Suprapubic skin (tissue), 4 donors: ENCODE measurements around the gene SUN3.
A peak's percentile ranks its signal among the peaks of the same experiment; 100 is the strongest.

Experiments
- EP300 ChIP-seq: sonication (generic); formaldehyde crosslinking; IDR thresholded peaks from one replicate; pipeline ENCODE4 v1.6.1; 2017; ENCODE audit warnings: antibody characterized with exemption
- POLR2A ChIP-seq, 2 donors: fragments of 450-650 bp; IDR thresholded peaks; one replicate each; pipeline ENCODE4 v1.6.1; 2017; ENCODE audit warnings: antibody characterized with exemption in 2 of 2, mild to moderate bottlenecking in 2 of 2, moderate library complexity in 2 of 2
- POLR2AphosphoS5 ChIP-seq, 3 donors: sonication (generic); formaldehyde crosslinking; IDR thresholded peaks; one replicate each; pipeline ENCODE4 v1.6.1; 2017; ENCODE audit warnings: antibody characterized with exemption in 3 of 3
- TF ChIP-seq, protein P1 (sequence below), 2 donors: fragments of 200-600 bp in 1 of 2; fragments of 450-650 bp in 1 of 2; sonication (generic) in 1 of 2; IDR thresholded peaks; one replicate each; pipeline ENCODE4 v1.5.1; 2016 to 2019; ENCODE audit warnings: antibody characterized with exemption in 2 of 2, mild to moderate bottlenecking in 1 of 2, moderate library complexity in 1 of 2

DNA sequence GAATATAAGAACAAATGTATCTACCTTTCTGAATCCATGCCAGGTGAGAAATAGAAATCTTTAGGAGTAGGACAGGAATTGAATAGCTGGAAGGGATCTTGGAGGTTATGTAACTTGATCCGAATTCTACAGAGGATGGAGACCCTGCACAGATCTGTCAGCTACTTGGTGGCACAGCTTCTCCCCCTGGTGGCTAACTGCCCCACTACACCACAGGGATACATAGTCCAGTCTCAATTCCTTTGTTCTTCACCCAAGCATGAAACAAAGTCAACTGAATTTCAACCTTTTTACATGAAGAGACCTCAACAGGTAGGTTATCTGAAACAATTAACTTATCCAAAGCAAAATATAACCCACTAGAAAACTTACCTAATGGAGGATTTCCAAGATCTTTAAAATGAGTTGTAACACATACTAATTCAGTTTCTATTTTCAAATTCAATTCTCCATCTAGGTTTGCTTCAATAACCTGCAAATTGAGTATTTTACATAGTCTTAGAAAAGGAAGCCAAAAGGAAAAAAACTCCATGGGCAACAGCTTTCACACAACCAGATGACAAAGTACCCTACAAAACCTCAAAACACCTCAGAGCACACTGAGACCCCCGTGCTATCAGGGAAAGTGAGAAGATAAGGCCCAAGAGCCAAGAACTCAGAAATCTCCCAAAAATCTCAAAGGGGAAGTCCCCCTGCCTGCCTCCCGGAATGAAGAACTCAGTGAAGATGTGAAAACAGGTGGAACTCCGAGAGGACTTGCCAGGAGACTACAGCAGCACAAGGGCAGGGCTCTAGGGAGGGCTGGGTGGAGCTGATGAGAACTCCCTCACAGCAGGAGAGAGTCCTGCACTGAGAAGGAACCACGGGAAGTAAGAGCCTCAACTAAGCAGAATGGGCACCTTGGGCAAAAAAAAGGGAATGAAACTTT, 59.8 kb downstream of the SUN3 start:
- TF ChIP-seq, protein P1, sequence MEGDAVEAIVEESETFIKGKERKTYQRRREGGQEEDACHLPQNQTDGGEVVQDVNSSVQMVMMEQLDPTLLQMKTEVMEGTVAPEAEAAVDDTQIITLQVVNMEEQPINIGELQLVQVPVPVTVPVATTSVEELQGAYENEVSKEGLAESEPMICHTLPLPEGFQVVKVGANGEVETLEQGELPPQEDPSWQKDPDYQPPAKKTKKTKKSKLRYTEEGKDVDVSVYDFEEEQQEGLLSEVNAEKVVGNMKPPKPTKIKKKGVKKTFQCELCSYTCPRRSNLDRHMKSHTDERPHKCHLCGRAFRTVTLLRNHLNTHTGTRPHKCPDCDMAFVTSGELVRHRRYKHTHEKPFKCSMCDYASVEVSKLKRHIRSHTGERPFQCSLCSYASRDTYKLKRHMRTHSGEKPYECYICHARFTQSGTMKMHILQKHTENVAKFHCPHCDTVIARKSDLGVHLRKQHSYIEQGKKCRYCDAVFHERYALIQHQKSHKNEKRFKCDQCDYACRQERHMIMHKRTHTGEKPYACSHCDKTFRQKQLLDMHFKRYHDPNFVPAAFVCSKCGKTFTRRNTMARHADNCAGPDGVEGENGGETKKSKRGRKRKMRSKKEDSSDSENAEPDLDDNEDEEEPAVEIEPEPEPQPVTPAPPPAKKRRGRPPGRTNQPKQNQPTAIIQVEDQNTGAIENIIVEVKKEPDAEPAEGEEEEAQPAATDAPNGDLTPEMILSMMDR (IDR thresholded peaks at IDR 0.05) = peak; percentile 25 to 75
- TF ChIP-seq POLR2AphosphoS5 (IDR thresholded peaks at IDR 0.05) = no peak
- TF ChIP-seq POLR2A (IDR thresholded peaks at IDR 0.05) = no peak
- no peak for TF ChIP-seq EP300
